ENCODE measurements around the gene STARD3NL.
"Not testable (repeated sequence)": the region's sequence is repeated elsewhere in the genome, so short reads cannot be mapped to it uniquely, and the experiment has no call there.

The STARD3NL gene

DNA sequence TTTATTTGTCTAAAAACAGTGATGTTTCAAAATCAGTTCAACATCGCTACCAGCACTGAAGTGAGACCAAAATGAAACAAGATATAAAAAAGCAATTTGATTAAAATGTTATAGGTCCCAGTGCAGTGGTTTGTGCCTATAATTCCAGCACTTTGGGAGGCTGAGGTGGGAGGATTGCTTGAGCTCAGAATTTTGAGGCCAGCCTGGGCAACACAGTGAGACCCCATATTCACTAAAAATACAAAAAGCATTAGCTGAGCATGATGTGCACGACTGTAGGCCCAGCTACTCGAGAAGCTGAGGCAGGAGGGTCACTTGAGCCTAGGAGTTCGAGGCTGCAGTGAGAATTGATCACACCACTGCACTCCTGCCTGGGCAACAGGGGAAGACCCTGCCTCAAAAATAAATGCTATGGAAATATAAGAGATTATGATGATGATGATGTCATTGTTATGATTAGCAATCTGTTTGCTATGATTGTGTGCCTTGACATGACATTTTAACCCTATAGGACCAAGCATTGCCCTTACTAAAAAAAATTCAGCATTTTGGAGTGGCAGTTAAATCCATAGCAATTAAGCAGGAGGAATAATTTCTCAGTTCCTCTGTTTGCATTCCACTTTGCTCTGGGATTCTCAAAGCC, 91.8 kb downstream of the STARD3NL start:
- not testable (repeated sequence) for DNase-seq

DNA sequence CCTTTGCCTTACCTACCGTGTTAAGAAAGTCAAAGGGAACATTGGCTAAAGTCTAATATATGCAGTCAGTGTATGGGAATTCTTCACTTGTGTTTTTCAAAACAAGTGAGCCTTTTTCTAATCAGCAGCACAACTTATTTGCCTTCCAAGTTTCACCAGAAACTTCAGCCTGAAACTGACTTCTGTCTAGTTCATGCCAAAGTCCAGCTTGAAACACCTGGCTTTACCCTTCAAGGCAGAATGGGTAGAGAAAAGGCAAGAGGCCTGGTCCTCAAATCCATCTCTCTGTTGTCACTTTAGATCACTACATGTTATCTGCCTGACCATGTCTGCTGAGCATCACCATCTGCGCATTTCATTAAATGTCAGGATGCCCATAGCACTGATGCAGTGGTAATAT, 92.4 kb downstream of the STARD3NL start:
- DNase-seq: not testable (repeated sequence)

DNA sequence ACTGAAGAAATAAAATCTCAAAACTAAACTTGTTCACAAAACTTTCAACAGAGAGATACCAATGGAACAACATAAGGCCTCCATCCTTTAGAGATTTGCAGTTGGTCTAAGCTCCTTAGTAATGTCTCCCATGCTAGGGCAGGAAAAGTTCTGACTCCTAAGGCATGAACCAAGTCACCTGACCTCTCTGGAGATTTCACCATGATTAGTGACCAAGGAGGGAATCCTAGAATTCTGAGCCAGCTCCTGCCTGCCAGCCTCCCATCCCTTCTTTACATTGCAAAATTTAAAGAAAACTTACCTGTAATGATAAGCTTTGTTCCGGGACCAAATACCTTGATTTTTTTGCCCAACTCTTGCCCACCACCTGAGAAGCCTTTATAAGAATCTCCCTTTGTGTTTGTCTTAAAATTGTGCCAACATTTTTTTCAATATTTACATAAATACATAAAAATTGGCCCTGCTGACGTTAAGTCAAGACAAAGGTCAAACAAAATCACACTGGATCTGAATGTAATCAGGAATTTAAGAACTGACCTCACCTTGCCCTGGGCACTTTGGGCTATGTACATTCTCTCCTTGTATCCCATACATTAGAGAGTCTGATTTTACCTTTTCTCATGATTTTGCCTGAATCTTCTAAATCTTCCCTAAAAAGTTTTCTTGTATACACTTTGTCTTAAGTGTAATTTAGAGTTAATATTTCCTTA, 95.4 kb downstream of the STARD3NL start, which contains the start of gene TARP:
Gene TARP (minus strand): TSS at position 351 of the 710 bp plus-strand sequence.
- DNase-seq: no peak

DNA sequence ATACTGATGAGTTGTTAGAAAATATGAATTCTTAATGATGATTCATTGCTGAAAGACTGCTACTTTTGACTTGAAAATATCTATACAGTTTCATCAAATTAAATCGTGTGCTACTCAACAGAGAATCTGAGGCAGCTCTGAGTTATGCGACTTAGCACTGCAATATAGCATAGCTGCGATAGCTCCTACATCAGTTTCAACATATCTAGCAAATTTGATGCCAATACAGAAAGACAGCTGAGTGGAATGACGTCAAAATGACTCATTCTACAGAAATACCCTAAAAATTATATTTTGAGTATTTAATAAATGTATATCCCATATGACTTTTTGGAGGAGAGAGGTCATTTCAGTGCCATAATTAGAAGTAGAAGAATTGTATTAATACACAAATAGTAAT, 96.4 kb downstream of the STARD3NL start:
- DNase-seq: peak in 3 of 4 experiments; percentile 35 to 63 (median 39)

DNA sequence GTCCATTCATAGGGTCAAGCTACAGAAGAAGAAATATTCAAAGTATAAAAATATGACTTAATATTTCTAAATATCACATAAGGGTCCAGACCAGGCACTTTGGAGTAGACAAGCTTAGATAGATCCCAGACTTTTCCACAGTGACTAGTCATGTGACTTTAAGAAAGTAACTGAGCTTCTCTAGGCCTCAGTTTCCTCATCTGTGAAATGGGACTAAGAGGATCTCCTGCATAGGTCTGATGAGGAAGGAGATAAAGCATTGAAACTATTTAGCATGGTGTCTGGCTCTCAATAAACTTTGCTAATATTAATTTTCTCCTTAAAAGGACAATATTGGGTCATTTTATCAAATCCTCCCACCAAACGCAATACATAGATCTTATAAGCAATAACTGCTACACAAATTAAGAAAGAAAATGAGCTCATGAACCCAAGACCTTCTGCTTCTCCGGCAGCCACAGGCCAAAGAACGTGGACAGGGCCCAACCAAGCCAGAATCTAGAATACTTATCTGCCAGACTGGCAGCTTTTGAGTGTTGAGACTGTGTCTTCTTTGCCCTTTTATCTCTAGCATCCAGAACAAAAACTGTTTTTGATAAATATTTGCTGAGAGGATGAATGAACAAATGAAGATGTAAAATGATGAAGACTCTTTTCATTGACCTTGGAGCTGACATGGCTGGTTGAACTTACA, 97.0 kb downstream of the STARD3NL start:
- DNase-seq: no peak

DNA sequence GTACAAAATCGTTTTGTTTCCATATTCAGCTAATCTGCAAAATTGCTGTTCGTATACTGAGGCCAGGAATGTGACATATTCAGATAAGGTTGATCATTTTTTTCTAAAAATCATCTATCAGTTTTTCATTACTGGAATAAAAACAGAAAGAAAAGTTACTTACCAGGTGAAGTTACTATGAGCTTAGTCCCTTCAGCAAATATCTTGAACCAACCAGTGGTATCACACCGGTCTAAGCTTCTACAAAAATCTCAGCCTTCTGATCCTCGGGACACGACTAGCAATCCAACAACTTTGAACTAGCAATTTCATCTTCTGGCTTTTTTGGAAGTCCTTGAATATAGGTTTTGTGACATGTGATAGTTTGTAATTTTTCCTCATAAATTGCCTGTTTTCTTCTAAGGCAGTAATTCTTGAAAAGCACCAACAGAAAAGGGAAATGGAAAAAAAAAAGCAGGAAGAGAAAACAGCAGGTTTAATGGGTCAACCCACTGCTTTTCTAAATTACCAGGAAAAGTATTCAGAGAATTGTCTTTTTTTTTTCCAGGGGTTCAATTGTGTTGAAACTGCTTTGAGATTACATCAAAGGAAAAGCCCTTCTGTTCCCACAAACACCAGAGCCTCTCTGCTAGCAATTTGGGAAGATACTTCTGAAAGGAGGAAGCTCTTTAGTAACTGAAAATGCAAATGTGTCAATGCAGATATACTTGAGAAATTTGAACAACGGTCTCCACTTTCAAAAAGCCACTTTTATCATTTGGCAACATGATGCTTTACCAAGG, 98.2 kb downstream of the STARD3NL start:
- DNase-seq: peak; percentile 39 to 86 (median 66)

DNA sequence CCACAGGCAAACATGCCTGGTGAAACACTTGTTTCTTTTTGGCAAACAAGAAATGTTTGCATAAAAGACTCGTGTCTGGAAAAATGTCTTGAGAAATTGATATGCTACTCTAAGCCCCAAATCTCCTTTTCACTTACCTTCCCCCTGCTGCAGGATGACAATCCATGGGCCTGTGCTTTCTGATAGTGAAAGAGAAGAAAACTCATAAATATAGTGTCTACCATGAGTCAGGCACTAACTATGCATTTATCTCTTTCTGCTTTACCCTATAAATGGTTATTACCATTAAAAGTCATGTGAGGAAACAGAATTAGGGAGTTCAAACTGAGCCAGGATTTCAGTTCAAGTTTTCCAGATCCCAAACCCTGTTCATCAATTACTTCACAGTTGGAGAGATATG, 102.0 kb downstream of the STARD3NL start:
- no peak for DNase-seq

Measured in suppressor macrophage (primary cell).